Right atrium auricular region (tissue), 2 donors: ENCODE results near the gene SAMD1. TPM values are rescaled to one million over a fixed set of nuclear protein-coding genes. Genes with fewer than 3 reads are reported as not detected.

Experiments used
- DNase-seq: peaks from one replicate; pipeline ENCODE4 v3.0.0-alpha.2; 2019; ENCODE audit warnings: low spot score
- H3K27ac ChIP-seq, 2 donors: fragments of 200-600 bp; sonication (generic); 1 replicate in 1 of 2; 2 replicates in 1 of 2; pipeline ENCODE4 v1.5.1; 2016 to 2019
- H3K27me3 ChIP-seq, 2 donors: fragments of 200-600 bp; sonication (generic); one replicate each; pipeline versions ENCODE4 v1.5.1 to v1.6.0; 2017 to 2019
- H3K36me3 ChIP-seq: fragments of 200-600 bp; sonication (generic); one replicate; pipeline ENCODE4 v1.5.1; 2016
- H3K4me1 ChIP-seq, 2 donors: fragments of 200-600 bp; sonication (generic); one replicate each; pipeline versions ENCODE4 v1.5.1 to v1.6.0; 2017 to 2019
- H3K4me3 ChIP-seq, 2 donors: fragments of 200-600 bp; sonication (generic); 1 replicate in 1 of 2; 2 replicates in 1 of 2; pipeline ENCODE4 v1.5.1; 2017 to 2019; ENCODE audit warnings: mild to moderate bottlenecking in 1 of 2, moderate library complexity in 1 of 2
- H3K9me3 ChIP-seq, 2 donors: fragments of 200-600 bp; sonication (generic); one replicate each; pipeline ENCODE4 v1.5.1; 2019
- total RNA-seq, 2 donors: library from RNA; depleted of rRNA; stranded (reverse); fragments of >200 nt; gene quantifications; one replicate each; pipeline ENCODE4 v1.1.0, GENCODE V29; 2016
- TF ChIP-seq, protein P1 (sequence below), 2 donors: fragments of 200-600 bp; sonication (generic); IDR thresholded peaks; one replicate each; pipeline ENCODE4 v1.5.1; 2019; ENCODE audit warnings: antibody characterized with exemption in 2 of 2

SAMD1 gene
- total RNA-seq, 2 donors from 2014 or later = 20.2 to 38.2 TPM

DNA sequence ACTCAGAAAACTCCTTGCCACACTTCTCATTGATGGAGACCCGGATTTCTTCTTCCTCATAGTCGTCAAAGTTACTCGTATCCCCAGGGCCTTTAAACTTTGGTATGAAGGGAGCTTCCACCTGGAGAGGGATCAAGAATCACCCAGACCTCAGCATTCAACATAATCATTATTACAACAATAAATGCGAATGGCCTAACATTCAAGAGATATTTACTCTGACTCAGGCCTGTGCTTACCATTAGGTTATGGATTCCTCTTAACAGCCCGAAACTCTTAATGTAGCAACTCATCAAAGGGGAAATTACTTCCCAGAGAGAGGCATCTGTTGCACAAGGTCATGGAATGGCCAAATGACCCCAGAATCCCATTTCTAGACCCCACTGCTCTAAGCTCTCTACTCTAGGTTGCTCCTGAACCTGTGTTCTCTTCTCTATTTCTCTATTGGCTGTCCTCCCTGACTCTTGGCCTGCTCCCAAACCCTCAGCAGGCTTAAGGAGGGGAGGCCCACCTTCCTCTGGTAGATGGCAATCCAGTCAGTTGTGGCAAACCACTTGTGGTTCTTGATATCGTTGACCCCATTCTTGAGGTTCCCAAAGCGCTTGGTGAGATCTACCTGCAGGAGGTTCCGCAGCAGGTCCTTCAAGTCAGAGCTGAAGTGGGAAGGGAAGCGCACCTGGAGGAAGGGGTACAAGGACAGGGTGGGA, 2.7 kb upstream of the SAMD1 start:
- Histone ChIP-seq H3K9me3 (peaks cover 4 to 13% of the 10 kb centered on the region in 2 donors), H3K27ac (no peak overlapping the region), H3K4me3 (no peak overlapping the region), H3K4me1 (peaks cover 0 to 15% of the 10 kb centered on the region in 2 donors), H3K36me3 (peaks cover 27% of the 10 kb centered on the region), H3K27me3 (no peaks in the 10 kb centered on the region)
- DNase-seq = no peak
- TF ChIP-seq, protein P1, sequence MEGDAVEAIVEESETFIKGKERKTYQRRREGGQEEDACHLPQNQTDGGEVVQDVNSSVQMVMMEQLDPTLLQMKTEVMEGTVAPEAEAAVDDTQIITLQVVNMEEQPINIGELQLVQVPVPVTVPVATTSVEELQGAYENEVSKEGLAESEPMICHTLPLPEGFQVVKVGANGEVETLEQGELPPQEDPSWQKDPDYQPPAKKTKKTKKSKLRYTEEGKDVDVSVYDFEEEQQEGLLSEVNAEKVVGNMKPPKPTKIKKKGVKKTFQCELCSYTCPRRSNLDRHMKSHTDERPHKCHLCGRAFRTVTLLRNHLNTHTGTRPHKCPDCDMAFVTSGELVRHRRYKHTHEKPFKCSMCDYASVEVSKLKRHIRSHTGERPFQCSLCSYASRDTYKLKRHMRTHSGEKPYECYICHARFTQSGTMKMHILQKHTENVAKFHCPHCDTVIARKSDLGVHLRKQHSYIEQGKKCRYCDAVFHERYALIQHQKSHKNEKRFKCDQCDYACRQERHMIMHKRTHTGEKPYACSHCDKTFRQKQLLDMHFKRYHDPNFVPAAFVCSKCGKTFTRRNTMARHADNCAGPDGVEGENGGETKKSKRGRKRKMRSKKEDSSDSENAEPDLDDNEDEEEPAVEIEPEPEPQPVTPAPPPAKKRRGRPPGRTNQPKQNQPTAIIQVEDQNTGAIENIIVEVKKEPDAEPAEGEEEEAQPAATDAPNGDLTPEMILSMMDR (IDR thresholded peaks at IDR 0.05) = no peak

DNA sequence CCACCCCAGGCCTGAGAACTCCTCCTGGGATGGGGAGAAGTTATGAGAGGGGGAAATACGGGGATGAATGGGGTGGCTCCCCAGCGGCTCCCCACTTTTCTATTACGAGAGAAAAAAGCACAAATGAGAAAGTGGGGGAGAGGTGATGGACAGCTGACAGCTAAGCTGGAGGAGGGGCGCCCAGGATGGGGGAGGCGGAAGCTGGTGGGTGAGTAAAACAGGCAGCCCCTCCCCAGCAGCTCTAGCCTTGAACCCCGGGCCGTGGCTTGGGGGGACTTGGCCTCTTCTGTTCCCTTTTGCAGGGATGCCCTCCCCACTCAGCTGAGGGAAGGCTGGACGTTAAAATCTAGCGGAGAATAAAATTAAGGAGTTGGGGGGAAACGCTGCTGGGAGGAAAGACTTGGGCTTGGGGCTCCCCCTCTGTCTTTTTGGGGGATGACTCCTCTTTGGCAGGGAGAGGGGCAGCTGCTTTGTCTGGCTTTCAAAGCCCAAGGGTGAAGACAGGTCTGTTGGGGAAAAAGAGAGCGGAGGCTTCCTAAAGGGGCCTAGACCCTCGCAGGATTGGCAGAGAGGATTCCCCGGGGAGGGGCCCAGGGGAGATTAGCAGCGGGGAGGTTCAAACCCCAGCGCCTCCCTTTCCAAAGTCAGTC, 1.4 kb upstream of the SAMD1 start:
- H3K4me1 ChIP-seq = peaks cover 0 to 15% of the 10 kb centered on the region in 2 donors
- H3K4me3 ChIP-seq = peak overlapping the region; percentile 70 to 76
- peak overlapping the region; percentile 92 to 98 for H3K27ac ChIP-seq
- no peaks in the 10 kb centered on the region for H3K27me3 ChIP-seq
- TF ChIP-seq, protein P1 (IDR thresholded peaks at IDR 0.05) = no peak
- H3K9me3 ChIP-seq = peaks cover 4 to 13% of the 10 kb centered on the region in 2 donors
- no peak for DNase-seq
- H3K36me3 ChIP-seq = peaks cover 16% of the 10 kb centered on the region

DNA sequence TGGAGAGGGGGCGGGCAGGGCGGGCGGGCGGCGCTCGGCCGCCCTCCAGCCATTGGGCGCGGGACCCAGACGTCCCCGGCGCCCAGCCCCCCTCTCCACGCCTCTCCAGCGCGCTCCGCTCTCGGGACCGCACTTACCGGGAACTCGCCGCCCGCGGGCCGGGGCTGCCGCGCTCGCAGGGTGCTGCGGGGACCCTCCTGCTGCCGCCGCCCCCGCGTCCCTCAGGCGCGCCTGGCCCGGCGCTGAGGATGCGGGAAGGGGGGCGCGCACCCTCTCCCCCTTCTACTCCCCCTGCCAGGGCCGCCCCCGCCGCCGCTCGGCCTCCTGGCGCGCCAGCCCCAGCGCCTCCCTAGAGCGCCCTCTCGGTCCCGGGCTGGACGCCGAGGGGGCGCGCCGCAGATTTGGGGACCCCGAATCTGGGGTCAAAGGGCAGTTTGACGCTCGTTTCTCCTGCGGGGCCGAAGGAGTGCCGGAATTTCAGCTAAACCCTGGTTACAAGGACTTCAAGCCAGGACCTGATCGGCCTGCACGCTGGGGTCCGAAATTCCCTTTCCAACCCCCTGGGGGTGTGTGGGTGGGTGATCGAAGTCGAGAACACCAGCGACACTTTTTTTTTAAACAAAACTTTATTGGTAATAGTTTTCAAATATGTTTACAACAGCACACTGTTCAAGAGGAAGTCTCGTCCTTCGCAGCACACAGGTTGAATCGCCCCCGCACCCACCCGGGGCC, 696 bp upstream of the SAMD1 start:
- TF ChIP-seq, protein P1 (IDR thresholded peaks at IDR 0.05) = peak in 1 of 2 donors; percentile 42

DNA sequence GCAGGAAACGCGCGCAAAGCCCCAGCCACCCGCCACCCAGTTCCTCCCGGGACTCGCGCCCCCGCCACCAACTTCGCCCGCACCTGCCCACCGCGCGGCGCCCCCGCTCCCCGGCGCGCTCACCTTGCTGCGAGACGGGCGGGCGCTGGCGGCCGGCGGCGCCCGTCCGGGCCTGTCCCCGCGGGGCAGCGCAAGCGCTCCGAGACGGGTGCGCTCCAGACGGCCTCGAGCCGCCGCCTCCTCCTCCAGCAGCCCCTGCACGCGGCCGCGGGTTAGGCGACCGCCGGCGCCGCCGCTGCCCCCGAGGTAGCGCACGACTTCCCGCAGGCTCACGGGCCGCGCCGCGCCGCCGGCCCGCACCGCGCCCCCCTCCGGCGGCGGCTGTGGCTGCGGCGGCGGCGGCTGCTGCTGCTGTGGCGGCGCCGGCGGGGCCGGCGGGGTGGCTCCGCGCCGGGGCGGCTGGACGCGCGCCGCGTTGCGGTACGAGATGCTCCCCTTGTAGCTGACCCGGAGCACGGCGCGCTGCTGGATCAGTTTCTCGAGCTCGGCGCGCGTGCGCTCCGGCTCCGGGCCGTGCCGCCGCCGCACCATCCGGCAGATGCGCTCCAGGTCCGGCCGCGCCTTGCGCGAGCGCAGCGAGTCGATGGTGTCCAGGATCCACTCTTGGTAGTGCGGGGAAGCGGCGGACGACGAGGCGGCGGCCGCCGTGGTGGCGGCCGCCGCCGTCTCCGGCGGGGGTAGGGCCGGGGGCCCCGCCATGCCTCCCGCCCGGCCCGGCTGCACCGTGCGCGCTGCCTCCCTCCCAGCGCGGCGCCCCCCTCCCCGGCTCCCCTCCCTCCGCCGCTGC, 666 bp downstream of the SAMD1 start:
- Histone ChIP-seq H3K36me3 (peaks cover 8% of the 10 kb centered on the region), H3K27ac (peak overlapping the region; percentile 76 to 98), H3K4me1 (peaks cover 0 to 15% of the 10 kb centered on the region in 2 donors), H3K4me3 (peak overlapping the region; percentile 70 to 76), H3K9me3 (peaks cover 4 to 13% of the 10 kb centered on the region in 2 donors), H3K27me3 (no peaks in the 10 kb centered on the region)
- TF ChIP-seq, protein P1 (IDR thresholded peaks at IDR 0.05) = peak in 1 of 2 donors; percentile 19
- DNase-seq = no peak

More for the DNA sequence above, 696 bp upstream of the SAMD1 start:
- Histone ChIP-seq H3K27me3 (no peaks in the 10 kb centered on the region), H3K36me3 (peaks cover 9% of the 10 kb centered on the region), H3K9me3 (peaks cover 4 to 13% of the 10 kb centered on the region in 2 donors), H3K4me3 (peak overlapping the region; percentile 70 to 76), H3K4me1 (peaks cover 0 to 15% of the 10 kb centered on the region in 2 donors), H3K27ac (peak overlapping the region; percentile 92 to 98)
- DNase-seq = no peak

DNA sequence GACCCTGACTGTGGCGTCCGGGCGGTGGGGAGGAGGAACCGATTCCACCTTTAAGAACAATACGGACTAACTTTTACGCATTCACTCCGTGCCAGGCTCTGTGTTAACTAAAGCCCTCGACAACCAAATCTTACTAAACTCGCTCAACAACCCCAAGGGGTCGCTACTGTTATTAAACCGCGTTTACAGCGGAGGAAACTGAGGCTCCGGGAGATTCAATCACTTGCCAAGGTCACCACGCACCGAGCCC, 1.2 kb downstream of the SAMD1 start:
- peak overlapping the region; percentile 70 to 76 for H3K4me3 ChIP-seq

More for the DNA sequence above, 1.2 kb downstream of the SAMD1 start:
- H3K9me3 ChIP-seq = peaks cover 4 to 13% of the 10 kb centered on the region in 2 donors
- H3K27me3 ChIP-seq = no peaks in the 10 kb centered on the region
- TF ChIP-seq, protein P1 (IDR thresholded peaks at IDR 0.05) = no peak
- peaks cover 0 to 15% of the 10 kb centered on the region in 2 donors for H3K4me1 ChIP-seq
- peaks cover 8% of the 10 kb centered on the region for H3K36me3 ChIP-seq
- DNase-seq = no peak
- H3K27ac ChIP-seq = peak overlapping the region in 1 of 2 donors; percentile 43
